Measurements from ENCODE around the gene PPP1R9A.

PPP1R9A gene

GRCh38 chr7:95327356-95327755, 420.0 kb downstream of the PPP1R9A start:
- DNase-seq = no peak

- peak; percentile 65 for DNase-seq
Observed at GRCh38 chr7:95330204-95330960, 423.0 kb downstream of the PPP1R9A start.

GRCh38 chr7:95330961-95331337, 423.6 kb downstream of the PPP1R9A start:
- DNase-seq = no peak

- DNase-seq = peak; percentile 19
Observed at GRCh38 chr7:95334447-95334846, 427.1 kb downstream of the PPP1R9A start.

- peak; percentile 93 for DNase-seq
Observed at GRCh38 chr7:95335093-95335492, 427.7 kb downstream of the PPP1R9A start.

- DNase-seq = no peak
Observed at GRCh38 chr7:95338832-95339231, 431.4 kb downstream of the PPP1R9A start.

GRCh38 chr7:95340491-95340890, 433.1 kb downstream of the PPP1R9A start:
- no peak for DNase-seq

GRCh38 chr7:95342029-95342428, 434.6 kb downstream of the PPP1R9A start:
- DNase-seq = no peak

GRCh38 chr7:95342642-95343307, 435.4 kb downstream of the PPP1R9A start:
- no peak for DNase-seq

All from fibroblast of skin of right quadriceps (primary cell).